ENCODE results near the gene GATA6. TPM values are rescaled to one million over a fixed set of nuclear protein-coding genes. Genes with fewer than 3 reads are reported as not detected.

Gene GATA6
- total and polyA plus RNA-seq, 2 experiments from 2014 or later: 0.08 TPM; not detected in 1

GRCh38 chr18:22241921-22242361 lies 72.6 kb downstream of the GATA6 start:
- H3K4me2 ChIP-seq: no peak overlapping the region
- 0 out of 2 replicates have a peak, but pooled peaks cover 2% of the 10 kb centered on the region for H3K9me2 ChIP-seq (ENCODE audit: insufficient read depth)
- no peaks in the 10 kb centered on the region for H3K36me3 Mint-ChIP-seq (ENCODE audit: low read depth)
- H3K27ac Mint-ChIP-seq: no peak overlapping the region
- no peaks in the 10 kb centered on the region; the same call in 1 of the 2 replicates for H3K4me1 ChIP-seq (ENCODE audit: insufficient read depth)
- TF ChIP-seq EZH2phosphoT487 (IDR thresholded peaks at IDR 0.05; ENCODE audit: unreplicated experiment) (no peak), POLR2AphosphoS5 (IDR thresholded peaks at IDR 0.05; ENCODE audit: low read depth) (no peak), STAT1 (IDR thresholded peaks at IDR 0.05; ENCODE audit: unreplicated experiment) (no peak), CREB1 (CRISPR knock-in tag; IDR thresholded peaks at IDR 0.05; ENCODE audit: low read depth) (no peak), JUNB (IDR thresholded peaks at IDR 0.05; ENCODE audit: unreplicated experiment) (no peak), ZNF114 (CRISPR knock-in tag; IDR thresholded peaks at IDR 0.05) (no peak), EZH2 (IDR thresholded peaks at IDR 0.05; ENCODE audit: low read depth, unreplicated experiment) (no peak), ZNF331 (CRISPR knock-in tag; IDR thresholded peaks at IDR 0.05; ENCODE audit: low read depth) (no peak), NANOG (IDR thresholded peaks at IDR 0.05; ENCODE audit: borderline replicate concordance) (no peak), ZNF462 (CRISPR knock-in tag; IDR thresholded peaks at IDR 0.05) (no peak), ETS1 (IDR thresholded peaks at IDR 0.05) (no peak)
- TF ChIP-seq, protein P1, sequence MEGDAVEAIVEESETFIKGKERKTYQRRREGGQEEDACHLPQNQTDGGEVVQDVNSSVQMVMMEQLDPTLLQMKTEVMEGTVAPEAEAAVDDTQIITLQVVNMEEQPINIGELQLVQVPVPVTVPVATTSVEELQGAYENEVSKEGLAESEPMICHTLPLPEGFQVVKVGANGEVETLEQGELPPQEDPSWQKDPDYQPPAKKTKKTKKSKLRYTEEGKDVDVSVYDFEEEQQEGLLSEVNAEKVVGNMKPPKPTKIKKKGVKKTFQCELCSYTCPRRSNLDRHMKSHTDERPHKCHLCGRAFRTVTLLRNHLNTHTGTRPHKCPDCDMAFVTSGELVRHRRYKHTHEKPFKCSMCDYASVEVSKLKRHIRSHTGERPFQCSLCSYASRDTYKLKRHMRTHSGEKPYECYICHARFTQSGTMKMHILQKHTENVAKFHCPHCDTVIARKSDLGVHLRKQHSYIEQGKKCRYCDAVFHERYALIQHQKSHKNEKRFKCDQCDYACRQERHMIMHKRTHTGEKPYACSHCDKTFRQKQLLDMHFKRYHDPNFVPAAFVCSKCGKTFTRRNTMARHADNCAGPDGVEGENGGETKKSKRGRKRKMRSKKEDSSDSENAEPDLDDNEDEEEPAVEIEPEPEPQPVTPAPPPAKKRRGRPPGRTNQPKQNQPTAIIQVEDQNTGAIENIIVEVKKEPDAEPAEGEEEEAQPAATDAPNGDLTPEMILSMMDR (conservative IDR thresholded peaks at IDR 0.05; ENCODE audit: low read depth in 2 of 2): no peak
- TF ChIP-seq, protein P2, sequence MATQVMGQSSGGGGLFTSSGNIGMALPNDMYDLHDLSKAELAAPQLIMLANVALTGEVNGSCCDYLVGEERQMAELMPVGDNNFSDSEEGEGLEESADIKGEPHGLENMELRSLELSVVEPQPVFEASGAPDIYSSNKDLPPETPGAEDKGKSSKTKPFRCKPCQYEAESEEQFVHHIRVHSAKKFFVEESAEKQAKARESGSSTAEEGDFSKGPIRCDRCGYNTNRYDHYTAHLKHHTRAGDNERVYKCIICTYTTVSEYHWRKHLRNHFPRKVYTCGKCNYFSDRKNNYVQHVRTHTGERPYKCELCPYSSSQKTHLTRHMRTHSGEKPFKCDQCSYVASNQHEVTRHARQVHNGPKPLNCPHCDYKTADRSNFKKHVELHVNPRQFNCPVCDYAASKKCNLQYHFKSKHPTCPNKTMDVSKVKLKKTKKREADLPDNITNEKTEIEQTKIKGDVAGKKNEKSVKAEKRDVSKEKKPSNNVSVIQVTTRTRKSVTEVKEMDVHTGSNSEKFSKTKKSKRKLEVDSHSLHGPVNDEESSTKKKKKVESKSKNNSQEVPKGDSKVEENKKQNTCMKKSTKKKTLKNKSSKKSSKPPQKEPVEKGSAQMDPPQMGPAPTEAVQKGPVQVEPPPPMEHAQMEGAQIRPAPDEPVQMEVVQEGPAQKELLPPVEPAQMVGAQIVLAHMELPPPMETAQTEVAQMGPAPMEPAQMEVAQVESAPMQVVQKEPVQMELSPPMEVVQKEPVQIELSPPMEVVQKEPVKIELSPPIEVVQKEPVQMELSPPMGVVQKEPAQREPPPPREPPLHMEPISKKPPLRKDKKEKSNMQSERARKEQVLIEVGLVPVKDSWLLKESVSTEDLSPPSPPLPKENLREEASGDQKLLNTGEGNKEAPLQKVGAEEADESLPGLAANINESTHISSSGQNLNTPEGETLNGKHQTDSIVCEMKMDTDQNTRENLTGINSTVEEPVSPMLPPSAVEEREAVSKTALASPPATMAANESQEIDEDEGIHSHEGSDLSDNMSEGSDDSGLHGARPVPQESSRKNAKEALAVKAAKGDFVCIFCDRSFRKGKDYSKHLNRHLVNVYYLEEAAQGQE (IDR thresholded peaks at IDR 0.05; ENCODE audit: unreplicated experiment): no peak
- no peaks in the 10 kb centered on the region for H4K20me1 ChIP-seq (replicated peaks; ENCODE audit: insufficient read depth)
- peaks cover 6% of the 10 kb centered on the region; the same call in 2 of the 3 replicates for H3K4me1 Mint-ChIP-seq
- no peak overlapping the region for H2AFZ ChIP-seq
- no peak overlapping the region for H3K4me3 Mint-ChIP-seq
- ATAC-seq: no peak
- no peak overlapping the region for H3K27ac ChIP-seq (ENCODE audit: low read depth)
- H3K9me3 Mint-ChIP-seq: no peaks in the 10 kb centered on the region
- DNase-seq (ENCODE audit: low spot score): no peak
- no peaks in the 10 kb centered on the region for H3F3A ChIP-seq (replicated peaks; ENCODE audit: low read depth)
- peaks cover 1% of the 10 kb centered on the region for H3K27me3 Mint-ChIP-seq (ENCODE audit: insufficient read depth, low read depth, poor library complexity)
- H3K79me2 ChIP-seq (replicated peaks; ENCODE audit: insufficient read depth): no peaks in the 10 kb centered on the region
- H3K36me3 ChIP-seq (ENCODE audit: insufficient read depth): no peaks in the 10 kb centered on the region
- H3K4me3 ChIP-seq: no peak overlapping the region
- no peaks in the 10 kb centered on the region for H3K27me3 ChIP-seq (ENCODE audit: insufficient read depth)
